HL-60/S4 (cell line): Measurements from ENCODE around the gene IPCEF1.
"Not testable (repeated sequence)": the region's sequence is repeated elsewhere in the genome, so short reads cannot be mapped to it uniquely, and the experiment has no call there.

Experiments used
- in situ Hi-C: fragments of 300-500 bp; cut with MboI; formaldehyde crosslinking; loops from 2 replicates; pipeline ENCODE4 v1.14.3; 2022; ENCODE audit warnings: low sequenced_read_pairs

IPCEF1 gene

DNA sequence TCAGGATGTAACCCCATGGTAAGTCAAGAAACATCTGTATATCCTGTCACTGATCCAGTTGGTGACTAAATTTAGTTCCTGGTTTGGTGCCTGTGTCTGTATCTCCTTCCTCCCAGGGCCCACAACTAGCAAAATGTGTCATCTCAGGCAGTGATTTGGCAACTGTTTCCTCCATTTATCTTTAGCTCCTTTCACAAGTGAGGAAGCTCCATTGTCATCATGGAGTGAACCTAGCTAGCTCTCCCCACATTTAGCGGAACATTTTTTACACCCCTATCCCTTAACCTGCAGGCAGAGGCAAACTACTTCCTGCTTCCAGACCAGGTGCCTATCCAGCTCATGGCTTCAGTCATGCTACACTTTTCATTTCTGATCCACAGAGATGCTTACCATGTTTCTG, 99.5 kb downstream of the IPCEF1 start:
- in situ Hi-C loops, result no loop called here

DNA sequence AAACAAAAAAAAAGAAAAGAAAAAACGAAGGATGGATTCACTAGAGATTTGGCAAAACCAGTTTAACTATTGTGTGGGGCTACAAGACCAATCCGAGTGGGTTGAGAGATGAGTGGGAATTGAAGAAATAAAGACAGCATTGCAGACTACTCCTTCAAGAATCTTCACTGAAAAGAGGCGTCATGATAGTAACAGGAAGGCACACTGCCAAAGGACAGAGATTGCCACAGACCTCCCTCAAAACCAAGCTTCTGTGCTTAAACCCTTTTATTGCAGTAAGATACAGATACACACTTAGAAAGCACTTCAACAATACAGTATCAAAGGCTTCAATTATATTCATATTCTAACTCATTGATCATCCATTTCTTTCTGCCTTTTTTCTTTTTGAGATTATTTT, 103.9 kb downstream of the IPCEF1 start:
- in situ Hi-C loops, result no loop called here

DNA sequence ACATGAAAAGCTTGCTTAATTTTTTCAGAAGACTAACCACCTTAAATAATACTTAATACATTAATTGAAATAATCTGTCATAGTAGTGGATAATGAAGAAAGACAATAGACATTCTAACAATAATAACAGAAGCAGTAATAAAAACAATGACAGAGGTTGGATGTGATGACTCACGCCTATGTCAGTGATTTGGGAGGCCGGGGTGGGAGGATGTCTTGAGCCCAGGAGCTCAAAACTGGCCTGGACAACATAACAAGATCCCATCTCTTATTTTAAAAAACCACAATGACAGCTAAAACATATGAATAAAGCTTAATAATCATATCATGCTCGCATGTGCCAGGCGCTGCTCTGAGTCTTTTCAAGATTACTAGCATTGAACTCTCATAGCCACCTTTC, 105.5 kb downstream of the IPCEF1 start:
- in situ Hi-C loops, result no loop called here

DNA sequence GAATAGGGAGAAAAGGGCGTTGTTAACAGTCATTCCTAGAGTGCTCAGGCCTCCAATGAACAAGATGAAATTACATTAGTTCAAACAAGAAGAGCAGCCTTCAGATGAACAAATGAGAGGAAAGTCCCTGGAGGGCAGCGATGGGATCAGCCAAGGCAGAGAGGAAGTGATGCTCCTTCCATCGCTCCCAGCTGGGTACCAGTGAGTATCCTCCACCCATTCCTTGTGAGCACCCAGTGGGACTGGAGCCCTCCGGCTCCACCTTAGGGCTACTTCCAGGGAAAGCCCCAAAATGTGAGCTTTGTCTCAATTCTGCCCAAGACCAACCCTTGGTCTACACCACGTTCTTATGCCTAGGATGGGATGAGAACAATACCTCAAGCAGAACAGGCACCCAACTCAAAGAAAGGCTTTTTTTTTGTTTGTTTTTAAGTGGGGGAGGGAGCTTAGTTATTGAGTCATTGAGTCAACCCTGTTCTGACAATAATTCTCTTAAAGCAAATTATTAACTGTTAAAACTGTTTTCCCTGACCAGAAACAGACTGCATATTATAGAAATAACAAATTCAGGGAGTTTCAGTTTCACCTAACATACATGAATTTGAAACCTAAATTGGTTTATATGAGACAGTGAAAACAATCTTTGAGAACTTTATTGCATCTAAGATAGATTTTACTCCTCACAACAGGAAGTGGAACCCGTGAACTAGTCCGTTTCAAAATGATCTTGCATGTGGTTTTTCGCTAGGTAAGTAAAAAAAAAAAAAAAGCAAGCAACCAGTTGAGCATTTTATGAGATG, 106.9 kb downstream of the IPCEF1 start:
- in situ Hi-C loops, result no loop called here

DNA sequence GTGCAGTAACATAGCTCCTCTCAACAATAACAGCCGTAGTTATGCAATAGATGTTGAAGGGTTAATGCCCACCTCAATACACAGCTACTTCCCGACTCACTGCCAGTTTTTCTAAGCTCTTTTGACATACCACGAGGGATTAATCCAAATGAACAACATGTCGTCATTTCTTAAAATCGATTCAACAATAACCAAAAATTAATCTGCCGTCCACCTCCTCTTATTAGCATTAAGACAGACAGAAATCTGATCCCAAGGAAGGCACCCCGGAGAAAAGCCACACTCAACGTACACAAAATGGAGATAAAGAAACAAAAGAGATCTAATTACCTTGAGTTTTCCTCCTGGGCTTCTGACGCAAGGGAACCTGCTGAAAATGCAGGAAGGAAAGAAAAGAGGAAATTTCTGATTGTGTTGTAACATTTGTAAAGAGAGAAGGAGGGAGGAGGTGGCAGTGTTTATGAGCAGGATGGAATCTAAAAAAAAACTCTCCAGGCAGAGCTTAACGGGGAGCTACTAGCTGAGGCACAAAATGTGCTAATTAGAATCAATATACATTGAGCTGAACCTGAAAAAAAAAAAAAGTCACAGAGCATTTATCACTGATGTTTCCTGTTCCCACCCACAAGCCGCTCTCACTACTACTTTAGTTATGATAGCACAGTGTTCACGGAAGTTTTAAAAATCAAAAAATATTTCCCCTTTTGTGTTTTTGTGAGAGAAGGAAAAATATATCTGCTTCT, 109.3 kb downstream of the IPCEF1 start:
- in situ Hi-C loops, result no loop called here

DNA sequence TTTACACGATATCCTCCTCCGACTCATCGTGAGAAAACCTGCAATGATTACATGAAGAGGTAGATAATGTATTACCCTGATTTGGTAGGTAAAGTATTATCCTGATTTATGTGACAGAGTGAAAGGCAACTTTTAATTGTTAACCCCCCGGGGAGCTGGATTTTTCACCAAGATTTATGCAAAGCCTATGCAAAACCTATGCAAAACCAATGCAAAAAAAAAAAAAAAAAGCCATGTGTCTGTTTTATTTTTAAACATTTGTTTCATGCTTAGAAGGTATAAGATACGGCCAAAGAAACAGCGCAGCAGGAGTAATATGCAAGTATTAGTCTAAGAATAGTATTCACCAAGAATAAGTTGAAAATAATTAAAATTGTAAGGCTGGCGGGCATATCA, 109.9 kb downstream of the IPCEF1 start:
- in situ Hi-C loops, result no loop called here

DNA sequence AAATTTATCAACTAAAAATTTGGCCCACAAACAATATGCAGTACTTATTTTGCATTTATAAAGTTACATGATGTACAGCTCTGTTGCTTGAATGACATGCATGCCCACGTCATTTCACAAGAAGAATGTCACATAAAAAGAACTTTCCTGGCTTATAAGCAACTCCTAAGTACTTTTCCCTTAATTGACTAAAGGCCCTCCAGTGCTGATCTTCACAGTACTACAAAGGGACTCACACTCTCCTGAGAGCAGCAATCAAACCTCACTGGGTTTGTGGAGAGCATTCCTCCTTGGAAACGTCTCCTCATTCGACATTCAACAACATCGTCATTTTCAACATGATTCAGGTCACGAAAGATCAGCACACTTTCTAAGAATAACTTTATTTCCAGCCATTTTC, 111.1 kb downstream of the IPCEF1 start:
- in situ Hi-C loops, result no loop called here

DNA sequence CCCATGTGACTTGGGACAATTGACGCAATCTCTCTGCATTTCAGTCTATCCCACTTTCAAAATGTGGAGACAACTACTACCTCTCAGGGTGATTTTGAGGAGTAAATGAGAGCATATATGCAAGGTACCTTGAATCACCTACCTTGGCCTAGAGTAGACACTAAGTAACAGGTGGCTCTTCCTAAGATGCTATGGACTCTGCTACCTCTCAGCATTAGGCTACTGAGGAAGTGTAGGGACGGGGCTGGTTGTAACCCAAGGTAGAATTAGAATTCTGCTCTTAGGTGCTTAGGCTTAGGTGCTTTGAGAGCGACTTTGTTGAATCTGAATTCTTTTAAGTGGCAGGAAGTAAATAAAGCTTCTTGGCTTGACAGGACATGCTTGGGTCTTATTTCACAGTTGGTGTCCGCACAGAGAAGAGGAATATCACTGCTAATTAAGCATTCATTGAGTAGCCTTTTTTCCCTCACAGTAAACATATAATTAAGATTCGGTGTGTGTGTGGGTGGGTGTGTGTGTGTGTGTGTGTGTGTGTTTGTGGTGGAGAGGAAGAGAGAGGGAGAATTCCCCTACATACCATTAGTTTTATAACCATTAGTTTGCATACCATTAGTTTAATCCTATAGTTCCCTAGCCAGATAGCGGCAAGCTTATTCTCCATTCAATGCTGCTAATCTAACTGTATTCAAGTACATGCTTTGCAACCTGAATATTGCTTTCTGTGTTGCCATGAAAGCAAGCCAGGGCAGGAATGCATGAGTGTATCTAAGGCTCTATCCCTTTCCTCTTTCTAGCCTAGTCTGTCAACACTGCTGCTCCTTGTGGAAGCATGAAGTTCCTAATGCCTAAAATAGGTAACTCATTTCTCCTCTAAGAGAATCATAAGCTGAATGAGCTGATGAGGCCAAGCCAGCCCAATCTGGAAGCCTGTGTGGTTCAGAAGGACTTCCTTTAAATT, 112.5 kb downstream of the IPCEF1 start:
- in situ Hi-C loops, result no loop called here

DNA sequence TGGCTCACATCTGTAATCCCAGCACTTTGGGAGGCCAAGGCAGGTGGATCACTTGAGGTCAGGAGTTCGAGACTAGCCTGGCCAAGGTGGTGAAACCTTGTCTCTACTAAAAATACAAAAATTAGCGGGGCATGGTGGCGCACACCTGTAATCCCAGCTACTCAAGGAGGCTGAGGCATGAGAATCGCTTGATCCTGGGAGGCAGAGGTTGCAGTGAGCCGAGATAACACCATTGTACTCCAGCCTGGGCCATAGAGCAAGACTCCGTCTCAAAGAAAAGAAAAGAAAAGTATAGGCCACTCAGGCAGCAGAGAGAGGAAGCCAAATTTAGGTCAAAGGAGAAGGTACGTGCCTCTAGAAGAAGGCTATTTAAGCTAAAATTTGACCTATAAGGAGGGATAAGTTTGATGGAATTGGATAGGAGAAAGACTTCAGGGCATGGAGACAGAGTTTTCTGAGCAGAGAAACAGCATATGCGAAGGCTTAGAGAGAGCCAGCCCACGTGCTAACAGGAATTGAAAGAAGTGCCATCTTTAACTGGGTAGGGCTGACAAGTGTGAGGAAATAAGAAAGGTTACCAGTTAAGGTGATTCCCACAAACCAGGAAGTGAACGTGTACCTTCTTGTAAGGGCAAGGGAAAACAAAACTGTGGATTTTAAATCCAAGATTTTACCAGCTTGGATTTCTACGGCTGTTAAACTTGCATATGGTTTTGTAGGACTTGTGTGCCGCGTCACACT, 113.8 kb downstream of the IPCEF1 start:
- in situ Hi-C loops, result no loop called here

DNA sequence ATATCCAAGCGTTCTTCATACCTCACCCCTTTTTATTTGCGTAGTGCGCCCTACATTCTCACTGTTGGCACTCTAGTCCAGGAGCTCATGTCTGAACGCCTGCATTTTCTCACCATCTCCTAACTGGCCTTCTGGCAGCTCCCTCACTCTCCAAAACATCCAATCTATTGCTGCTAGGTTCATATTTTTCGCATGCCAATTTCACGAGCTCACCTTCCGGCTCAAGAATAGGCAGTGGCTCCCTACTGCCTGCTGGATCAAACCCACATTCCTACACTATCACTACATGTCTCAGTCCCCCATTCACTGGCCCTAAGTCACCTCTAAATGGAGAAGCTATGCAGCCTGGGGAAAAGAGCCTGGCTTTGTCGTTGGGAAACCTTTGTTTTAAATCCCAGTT, 115.0 kb downstream of the IPCEF1 start:
- in situ Hi-C loops, result no loop called here

DNA sequence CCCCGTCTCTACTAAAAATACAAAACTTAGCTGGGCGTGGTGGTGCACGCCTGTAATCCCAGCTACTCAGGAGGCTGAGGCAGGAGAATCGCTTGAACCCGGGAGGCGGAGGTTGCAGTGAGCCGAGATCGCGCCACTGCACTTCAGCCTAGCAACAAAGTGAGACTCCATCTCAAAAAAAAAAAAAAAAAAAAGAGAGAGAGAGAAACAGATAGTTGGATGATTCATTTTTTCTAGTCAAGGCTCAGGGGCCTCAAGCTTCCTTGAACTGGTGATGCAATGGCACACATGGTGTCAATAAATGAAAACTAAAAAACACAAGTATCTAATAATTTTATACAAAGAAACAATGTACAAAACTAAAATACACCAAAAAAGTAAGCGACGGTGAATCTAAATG, 115.5 kb downstream of the IPCEF1 start:
- in situ Hi-C loops, result not testable (repeated sequence)

DNA sequence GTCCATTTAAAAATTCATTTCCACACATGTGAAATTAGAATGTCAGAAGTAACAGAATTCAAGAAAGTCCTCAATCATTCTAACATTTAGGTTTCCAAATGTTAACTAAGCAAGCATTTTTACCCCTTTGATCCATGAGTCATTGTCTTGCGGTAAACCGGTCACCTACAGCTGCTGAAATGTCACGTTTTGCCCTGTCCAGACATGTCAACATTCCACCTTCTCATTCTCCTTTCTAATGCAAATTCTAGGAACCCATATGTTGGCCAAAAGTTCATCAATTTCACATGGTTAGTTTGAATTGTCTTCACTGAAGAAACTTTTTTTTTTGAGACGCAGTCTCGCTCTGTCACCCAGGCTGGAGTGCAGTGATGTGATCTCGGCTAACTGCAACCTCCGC, 117.2 kb downstream of the IPCEF1 start:
- in situ Hi-C loops, result no loop called here

DNA sequence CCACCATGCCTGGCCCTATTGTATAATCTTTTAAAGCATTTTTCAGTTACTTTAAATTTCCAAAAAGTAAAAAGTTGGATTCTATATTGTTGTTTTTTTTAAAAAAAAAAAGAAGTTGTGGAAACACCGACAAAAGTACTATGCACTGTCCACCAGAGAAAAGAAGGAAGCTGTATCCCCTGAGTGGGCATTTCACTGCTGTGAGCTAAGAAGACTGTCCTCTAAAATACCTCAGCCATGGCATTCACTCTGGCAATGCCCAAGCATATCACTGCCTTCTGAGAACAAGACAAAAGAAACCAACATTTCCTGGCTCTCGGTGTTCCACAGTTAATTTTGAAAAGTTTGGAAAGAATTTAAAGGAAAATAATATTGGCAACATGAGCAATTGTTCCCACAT, 117.8 kb downstream of the IPCEF1 start:
- in situ Hi-C loops, result no loop called here

DNA sequence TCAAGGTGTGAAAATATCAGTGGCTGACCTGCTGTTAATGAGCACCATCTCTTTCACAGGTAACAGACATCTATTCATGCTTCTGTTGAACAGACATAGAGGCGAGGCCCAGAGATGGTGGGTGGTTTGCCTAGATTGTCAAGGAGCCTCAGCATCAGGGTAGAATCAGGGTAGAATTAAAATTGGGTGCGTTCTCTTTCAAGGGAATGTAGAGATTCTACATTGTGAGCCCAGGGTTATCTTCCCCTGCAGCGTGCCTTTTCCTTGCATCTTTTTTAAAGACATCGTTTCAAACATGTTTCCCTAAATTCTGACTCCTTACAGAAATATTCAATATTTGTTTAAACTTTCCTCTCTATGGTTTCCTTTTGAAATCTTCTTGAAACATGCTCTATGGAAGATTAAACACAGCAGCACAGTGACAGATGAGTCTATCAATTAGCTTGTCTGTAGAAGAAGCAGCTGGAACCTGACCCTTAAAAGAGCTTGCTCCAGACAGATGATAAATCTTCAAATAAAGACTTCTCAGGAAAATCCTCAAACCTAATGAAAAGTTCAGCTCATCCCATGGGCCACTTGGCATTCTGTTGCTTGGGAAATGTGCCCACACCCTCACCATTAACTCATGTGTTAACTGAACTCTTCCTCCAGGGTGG, 119.8 kb downstream of the IPCEF1 start:
- in situ Hi-C loops, result no loop called here

DNA sequence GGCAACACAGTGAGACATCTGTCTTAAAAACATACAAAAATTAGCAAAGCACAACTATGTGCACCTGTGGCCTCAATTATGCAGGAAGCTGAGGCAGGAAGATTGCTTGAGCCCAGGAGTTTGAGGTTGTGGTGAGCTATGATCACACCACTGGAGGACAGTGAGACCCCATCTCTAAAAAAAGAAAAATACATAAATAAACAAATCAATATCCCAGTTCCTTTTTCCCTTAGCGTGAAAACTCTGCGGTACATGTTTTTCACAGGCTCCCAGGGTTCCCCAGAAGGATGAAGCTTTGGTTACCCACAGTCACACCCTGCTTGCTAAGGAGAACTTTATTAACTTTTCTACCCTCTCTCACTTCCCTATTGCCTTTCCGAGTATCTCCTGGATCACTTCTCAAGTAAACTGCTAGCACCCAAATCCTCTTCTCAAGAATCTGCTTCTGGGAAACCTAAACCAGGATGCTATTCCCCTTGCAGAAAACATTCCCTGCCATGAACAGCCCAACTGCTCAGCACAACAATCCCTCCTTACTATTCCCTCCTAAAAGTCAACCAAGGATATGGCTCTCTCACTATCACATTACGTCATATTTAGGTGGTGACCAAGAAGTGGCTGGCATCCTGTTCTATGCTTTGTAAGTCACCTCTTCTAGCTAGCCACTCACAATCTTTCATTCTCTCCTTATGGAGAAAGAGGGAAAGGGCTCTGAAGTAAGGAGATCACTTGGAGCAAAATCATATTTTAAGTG, 122.4 kb downstream of the IPCEF1 start:
- in situ Hi-C loops, result no loop called here

DNA sequence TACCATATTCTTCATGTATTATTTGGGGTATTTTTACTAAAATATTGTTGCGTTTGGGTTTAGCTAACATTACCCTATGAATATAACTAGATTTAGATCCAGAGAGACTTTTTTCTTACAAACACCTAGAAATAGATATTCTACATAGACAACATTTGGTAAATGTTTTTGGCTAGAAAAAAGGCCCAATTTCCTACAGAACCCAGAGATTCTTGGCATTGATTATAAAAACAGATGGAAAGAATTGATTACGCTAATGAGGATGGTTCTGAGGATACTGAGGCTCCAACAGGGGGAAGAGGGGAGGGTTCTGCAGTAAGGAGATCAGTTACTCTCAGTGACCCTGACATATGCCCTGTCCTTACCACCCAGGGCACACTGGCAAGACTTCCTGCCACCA, 123.2 kb downstream of the IPCEF1 start:
- in situ Hi-C loops, result no loop called here

DNA sequence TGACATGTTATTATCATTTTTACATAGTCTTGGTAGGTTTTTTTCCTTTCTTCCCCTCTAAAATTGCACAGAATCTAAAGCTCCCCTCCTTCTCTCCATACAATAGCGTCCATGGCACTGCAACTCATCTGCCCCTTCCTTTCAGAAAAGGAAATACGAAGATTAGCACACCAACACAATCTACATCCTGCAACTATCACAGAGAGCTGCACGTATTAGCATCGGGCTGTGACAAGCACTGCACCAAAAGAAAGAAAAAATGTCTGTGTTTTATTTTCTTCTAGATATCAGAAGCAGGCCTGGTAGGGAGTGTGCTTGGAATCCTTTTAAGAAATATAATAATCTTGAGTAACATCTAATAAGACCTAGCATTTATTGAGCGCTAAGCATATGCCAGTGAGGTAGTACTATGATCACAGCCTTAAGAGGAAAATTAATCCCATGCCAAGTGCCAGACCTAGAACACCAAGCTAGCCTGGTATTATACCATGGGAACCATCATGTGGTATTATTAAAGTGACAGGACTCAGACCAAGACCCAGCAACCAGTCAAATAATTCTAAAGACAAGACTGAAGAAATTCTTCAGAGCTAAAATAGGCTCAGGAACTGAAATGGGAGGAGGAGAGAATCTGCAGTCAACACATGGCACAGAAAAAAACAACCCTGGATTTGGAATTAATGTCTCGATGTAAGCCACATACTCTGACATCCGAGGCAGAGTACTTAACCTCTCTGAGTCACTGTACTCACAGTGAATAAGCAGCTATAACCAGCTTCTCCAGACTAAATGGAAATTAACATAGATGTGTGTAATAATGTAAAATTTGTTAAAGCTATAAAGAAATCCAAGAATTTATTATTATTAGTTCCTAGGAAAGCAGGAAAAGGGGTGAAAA, 124.3 kb downstream of the IPCEF1 start:
- in situ Hi-C loops, result no loop called here

DNA sequence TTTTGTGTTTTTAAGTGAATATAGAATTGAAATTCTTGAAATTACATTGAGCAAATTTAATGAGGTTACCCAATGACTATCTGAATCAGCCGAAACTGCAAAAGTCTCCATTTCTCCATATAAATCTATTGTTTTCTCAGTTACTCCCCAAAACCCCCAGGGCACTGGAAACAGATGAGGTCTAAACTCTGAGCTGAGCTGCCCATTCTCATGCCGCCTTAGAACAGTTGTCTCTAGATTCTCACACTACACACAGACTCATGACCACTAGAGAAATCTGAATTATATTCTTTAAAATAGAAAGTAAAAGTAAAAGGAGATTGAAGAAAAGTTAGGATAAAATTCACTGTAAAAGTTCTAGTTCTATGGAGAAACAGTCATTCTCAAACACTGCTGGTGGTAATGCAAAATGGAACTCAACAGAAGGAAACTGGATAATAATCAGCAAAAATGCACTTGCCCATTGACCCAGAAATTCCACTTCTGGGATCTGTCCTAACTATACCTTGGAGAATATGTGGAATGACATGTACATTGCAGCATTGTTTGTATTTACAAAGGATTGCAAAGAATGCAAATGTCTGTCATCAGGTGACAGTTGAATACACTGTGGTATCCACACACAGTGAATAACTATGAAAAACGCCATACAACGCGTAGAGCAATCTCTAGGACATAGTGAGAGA, 125.5 kb downstream of the IPCEF1 start:
- in situ Hi-C loops, result no loop called here
